GM18498 (cell line): Measurements from ENCODE around the gene BRD4.

Source experiments
- ATAC-seq: cut with Tn5 transposase; IDR thresholded peaks from one replicate; pipeline ENCODE4 v1.9.1; 2021; ENCODE audit warnings: mild to moderate bottlenecking, moderate library complexity; ENCODE audit not compliant: unreplicated experiment

Gene BRD4

GRCh38 chr19:15250640-15250993 is 81.7 kb downstream of the BRD4 start:
- ATAC-seq = no peak

DNA sequence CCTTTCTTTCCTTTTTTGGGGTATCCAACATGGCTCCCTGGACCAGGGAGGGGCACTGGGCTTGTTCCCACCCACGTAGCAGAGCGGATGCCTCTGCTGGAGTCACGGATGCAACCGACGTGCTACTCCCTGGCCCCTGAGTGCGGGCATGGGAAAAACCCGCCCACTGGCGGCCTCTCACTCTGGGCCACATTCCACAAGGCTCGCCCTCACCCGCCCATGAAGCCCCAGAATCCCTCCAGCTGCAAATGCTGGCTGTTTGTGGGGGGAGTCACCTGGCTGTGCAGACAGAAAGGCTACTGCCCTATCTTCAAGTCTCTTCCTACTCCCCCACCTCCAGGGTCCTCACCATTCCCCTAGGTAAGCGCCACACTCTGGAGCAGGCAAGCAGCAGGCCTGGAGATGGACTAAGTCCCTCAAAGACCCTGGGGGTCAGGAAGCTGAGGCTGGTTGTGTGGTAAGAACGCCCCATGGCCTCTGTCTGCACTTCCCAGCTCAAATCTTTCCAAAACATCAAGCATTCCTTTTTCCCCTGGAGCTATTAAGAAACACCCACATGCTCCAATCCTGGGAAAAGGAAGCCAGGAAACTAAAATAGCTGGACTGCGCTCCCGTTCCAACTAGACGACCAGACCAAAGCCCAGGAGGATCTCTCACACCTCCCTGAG is 82.2 kb downstream of the BRD4 start:
- ATAC-seq = no peak

GRCh38 chr19:15249528-15249874 is 82.8 kb downstream of the BRD4 start:
- no peak for ATAC-seq

DNA sequence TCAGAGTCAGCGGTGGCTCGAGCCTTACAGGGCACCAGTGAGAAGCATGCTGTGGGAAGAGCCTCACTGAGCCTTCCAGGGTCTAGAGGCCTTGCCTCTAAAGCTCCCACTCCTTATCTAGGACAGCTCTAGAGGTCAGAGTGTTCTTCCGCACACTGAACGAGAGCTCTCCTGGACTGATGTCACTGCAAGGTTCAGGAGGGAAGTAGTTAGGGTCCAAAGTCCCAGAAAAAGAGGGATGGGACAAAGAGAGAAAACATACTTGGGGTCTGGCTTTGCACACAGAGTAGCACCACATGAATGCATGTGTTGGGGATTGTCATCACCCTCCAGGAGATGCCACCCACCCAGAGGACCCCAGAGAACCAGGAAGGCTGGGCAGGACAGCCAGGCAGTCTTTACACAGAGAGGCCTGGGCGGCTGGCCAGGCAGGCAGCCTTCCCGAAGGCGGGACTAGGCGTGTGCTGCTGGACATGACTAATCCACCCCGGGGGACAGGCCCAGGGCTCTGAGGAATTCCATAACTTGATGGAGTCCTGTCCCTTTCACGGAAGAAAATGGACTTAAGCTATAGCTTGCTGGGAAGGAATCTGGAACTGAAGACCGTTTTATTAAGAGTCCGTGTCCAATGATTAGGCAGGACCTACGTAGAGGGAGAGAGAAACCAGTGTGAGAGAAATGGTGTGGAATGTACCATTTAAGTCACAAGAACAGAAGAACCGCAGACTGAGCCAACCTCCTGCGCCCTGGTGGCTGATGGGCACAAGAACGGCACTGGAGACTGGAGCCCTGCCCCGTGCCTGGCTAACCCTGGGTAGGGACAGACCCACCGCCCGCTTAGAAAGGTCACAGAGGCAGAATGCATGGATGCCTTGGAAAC is 83.5 kb downstream of the BRD4 start:
- ATAC-seq = no peak

GRCh38 chr19:15248106-15248505 is 84.2 kb downstream of the BRD4 start:
- ATAC-seq = no peak

DNA sequence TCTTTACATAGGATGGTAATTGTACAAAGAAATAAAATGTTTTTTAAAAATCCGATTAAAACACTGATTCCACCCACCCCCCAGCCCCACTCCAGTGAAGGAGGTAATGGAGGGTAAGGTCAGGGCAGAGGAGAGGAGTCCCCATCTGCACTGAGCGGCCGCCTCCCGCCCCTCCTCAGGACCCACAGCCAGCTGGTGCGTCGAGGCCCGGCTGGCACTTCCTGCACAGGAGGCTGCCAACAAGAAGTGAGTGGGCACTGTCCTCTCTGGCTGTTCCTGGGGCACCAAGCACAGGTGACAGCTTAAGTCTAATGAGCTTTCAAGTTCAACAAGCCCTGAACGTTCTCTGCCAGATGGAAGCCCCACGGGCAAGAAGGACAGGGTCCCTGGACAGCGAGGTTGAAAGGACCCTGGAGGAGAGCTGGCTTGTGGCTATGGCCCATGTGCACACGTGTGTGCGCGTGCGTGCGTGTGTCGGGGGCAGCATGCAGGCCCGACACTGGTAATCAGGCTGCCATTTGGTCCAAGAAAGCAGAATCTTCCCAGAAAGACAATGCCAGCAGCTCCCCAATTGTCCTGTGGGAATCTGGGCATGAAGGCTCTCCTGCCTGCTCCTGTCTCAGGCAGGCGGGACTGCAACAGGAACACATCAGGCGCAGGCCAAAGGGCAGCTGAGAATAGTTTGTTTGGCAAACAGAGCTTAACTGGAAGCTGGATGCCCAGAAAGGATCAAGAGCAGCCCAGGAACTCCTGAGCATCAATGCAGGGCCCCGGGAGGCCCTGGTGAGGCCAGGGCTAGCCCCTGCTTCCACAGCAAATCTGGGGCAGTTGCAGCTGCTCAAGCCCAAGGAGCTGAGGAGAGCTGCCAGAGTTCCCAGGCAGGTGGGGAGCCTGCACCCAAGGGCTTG is 85.0 kb downstream of the BRD4 start:
- ATAC-seq = no peak

DNA sequence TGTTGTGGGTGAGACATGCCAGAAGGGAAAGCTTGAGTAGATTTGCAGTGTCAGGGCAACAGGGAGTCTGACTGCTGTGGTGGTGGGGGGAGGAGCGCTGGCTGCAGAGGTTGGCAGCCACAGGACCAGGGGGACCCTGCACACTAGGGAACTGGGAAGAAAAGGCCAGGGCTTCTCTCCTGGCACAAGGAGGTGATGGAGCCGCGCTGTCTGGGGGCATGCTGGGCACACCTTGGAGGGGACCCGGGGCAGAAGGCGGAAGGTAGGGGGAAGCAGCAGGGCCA is 86.2 kb downstream of the BRD4 start:
- no peak for ATAC-seq

DNA sequence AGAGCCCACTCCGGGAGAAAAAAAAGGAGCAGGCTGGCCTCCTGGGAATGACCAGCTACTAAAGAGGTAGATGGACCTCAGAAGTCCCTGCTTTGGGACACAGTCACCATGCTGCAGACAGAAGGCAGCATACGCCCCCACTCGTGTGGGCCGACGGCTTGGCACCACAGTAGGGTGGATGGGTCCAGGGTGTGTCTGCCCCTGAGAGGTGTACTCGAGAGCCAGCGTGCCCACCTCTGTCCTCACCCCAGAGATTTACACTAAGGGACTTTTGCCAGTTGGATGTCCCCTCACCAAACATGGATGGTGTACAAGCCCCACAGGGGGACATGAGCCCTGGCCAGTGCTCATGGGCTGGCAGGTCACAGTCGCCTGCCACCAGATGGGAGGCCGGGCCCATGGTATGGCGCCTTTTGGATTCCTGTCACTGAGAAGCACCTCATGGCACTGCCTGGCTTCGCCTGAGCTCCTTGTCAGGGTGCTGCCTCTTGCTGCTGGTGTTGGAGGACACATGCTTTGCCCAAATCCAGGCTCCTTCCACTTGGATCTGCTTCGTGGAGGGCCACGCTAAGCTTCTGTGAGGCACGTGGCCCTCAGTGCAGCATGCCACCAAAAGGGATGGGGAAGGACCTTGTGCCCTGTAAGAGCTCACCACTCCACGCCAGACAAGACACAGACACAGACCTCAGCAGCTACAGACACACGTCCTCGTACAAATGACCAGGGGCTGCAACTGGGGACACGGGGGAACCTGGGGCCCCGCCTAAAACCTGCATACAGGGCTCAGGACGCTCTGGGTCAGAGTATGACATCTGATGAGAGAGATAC is 86.8 kb downstream of the BRD4 start:
- ATAC-seq = no peak

DNA sequence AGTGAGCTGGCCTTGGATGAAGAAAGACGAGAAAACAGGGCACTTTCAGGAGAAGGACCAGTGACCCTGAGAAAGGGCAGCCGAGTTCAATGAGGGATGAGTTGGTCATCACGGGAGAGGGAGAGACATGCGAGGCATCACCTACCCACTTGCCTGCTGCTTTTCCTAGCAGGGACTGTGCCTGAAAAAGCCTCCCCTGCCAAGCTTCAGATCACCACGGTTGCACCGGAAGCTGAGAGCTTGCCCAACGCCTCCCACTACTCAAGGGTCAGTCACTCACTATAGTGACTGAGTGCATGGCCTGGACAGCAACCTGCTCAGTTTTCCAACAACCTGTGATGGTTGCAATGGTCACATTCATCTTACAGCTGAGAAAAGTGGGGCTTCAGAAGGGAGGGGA is 87.5 kb downstream of the BRD4 start:
- no peak for ATAC-seq

DNA sequence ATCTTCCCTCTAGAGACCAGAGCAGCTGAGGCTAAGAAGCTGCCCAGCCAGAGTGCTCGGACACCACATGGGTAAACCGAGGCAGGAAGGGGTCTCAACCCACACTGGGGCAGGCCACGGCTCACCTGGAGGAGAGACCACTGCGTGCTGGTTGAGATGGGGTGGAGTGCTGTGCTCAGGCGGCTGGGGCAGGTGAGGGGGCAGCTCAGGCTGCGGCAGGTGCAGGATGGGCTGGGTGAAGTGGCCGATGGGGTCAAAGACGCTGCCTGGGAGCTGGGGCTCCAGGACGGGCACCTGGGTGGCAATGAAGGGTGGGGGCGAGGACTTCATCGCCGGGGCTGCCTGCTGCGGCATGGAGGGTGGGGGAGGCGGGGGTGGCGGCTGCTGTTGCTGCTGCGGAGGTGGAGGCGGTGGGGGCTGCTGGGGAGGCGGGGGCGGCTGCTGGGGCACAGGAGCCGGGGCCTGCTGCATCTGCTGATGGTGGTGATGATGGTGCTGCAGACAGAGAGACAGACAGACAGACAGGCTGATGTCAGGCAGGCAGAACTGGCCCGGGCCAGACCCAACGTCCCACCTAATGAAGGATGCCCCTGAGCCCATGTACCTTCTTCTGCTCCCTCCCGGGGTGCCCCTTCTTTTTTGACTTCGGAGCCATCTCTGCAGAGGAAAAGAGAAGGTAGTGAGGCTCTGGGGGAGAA is 88.1 kb downstream of the BRD4 start:
- no peak for ATAC-seq

DNA sequence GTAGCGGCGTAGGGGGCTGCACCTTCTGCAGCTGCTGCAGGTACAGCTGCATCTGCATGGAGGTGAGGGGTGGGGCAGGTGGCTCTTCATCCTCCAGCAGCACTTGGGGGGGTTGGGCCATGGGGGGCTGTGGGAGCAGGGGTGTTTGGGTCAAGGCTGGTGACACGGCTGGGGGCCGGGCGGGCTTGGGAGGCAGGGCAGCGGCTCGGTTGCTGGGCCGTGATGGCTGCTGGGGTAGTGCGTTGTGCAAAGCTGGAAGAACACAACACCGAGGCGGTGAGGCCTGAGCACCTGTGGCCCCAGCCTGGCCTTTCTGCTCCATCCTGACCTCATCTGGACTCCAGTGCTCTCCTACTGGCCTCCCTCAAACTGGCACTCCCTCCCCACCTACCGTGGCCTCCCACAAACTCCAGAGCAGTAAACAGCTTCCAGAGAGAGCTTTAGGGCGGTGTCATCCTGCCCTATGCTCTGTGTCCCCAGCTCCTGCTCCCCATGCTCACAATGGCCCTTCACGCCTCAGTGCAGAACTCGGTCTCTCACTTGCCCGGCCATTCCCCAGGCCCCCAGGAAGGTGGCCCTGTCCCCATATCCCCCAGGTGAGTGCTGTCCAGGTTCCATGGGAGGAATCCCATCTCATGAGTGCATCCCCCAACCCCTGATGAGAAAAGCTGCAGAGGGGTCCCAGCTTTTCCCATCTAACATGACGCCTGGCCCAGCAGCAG is 88.9 kb downstream of the BRD4 start:
- no peak for ATAC-seq

DNA sequence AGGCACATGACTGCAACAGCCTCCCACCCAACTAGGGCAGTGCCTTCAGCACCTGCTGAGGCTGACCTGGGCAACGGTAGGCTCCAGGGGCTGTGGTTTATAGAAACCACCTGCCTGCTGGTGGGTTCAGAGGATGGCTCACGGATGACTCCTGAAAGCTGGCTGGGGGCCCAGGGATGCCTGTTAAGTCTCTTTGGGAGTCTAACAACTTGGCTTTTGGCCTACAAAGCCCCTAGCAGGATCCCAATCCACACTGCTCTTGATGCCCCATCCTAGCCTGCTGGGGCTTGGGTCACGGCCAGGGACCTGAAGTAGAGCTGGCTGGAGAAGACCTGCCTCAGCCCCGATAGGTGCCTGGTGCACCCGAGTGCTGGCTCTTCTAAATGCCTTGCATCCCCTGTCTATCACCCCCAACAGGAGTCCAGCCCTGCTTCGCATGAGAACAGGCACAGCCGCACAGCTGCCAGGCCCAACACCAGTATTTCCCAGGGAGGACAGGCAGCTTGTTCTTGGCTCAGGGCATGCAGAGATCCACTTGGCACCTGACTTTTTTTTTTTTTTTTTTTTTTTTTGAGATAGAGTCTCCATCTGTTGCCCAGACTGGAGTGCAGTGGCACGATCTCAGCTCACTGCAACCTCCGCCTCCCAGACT is 91.0 kb downstream of the BRD4 start:
- ATAC-seq = no peak

- ATAC-seq = no peak
These were observed 91.8 kb downstream of the BRD4 start for GRCh38 chr19:15240515-15240914.

DNA sequence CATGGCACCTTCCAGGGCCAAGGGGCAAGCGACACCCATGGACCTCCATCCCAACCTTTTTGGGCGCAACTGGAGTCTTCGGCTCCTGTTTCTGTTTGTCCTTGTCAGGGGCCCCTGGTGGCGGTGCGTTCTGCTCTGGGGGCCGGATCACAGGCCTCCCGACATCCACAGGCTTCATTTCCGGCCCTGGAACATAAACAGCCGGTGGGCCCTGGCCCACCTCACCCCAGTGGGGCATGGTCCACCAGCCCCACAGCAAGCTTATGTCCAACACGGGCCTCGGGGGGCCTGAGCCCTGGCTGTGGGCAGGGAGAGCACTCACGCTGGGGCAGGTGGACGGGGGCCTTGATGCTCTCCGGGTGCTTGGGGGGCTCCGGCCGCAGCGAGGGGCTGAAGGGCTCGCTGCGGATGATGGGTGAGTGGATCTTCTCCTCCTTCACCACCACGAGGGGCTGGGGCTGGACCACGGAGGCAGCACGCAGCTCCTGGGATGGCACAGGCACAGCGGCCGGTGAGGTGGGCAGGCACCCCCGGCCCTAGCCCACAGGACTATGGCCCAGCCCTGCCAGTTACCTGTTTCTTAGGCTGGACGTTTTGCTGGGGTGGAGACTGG is 92.9 kb downstream of the BRD4 start:
- no peak for ATAC-seq

GRCh38 chr19:15238639-15239155 is 93.6 kb downstream of the BRD4 start:
- ATAC-seq = no peak

DNA sequence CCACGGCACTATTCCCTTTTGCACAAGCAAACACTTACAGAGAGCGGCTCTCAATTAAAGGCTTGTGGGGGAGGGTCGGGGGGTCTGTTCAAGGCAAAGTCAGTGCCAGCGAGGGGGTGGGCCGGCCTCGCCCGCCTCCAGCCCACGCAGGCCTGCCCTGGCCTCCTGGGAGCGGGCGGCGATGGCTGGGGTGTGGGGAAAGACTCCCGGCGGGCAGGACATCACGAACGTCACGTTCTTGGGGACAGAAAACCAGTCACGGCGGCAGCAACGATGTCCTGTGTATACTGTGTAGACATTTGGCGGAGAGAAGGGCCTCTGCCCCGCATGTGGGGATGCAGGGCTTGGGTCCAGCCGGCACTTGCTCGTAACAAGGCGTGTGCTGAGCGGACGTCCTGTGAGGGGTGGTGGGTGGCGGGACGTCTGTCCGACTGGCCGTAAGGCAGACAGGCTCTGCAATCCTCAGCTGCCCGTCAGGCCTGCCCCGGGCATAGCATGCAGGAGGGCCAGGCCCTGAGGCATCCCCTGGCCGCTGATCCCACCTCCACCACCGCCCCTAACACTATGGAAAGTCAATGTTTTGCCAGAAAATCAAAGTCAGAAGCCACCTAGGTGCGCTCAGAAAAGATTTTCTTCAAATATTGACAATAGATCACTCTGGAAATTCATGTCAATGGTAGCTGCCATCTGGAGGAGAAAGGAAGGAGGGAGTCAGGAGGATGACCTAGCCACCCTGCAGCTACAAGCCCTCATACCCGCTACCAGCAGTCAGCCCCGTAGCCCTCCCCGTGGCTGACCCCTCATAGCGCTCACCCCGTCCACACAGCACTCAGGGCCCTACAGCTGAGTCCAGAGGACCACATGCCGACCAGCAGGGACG is 94.3 kb downstream of the BRD4 start:
- ATAC-seq = no peak

DNA sequence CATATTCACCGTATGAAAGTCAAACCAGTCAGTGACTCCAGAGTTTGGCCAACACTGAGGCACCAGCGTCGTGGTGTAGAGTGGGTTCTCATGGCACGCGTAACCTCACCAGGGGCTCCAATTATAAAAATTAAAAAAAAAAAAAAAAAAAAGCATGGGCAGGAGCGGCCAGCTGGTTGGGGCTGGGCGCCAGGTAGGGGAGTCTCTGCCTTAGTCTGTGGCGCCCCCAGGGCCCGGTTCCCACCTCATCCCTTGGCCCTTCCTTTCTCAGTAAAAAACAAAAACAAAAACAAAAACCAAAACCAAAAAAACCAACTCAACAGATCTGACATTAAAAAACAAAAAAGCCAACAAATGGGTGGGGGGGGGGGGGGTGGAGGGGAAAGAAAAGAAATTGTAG is 95.5 kb downstream of the BRD4 start:
- no peak for ATAC-seq

- no peak for ATAC-seq
These were observed 96.6 kb downstream of the BRD4 start for GRCh38 chr19:15235781-15236180.
